HEK293 (cell line): ENCODE data around the gene CD2AP.

Experiments used
- CTCF ChIA-PET: fragments of 350-600 bp; formaldehyde crosslinking; extraction: SDS; loops from one replicate; lab custom pipeline; 2021; ENCODE audit warnings: antibody characterized with exemption; lab: Yijun Ruan, JAX
- POLR2A ChIA-PET: fragments of 300-600 bp; formaldehyde crosslinking; extraction: SDS; loops from one replicate; lab custom pipeline; 2020; ENCODE audit warnings: antibody characterized with exemption, inconsistent platforms; lab: Yijun Ruan, JAX
- H3K27ac ChIP-seq: fragments of 200-500 bp; sonication (Bioruptor generic); 2 replicates; pipeline ENCODE4 v1.5.1; 2014; ENCODE audit warnings: low read depth, low read length, control low read depth, inconsistent platforms; ENCODE audit errors: extremely low read depth
- H3K36me3 ChIP-seq, 2 experiments: fragments of 200-500 bp in 1 of 2; sonication (Bioruptor generic) in 1 of 2; 1 replicate in 1 of 2; 2 replicates in 1 of 2; pipeline ENCODE4 v1.5.1; 2014 to 2017; ENCODE audit warnings: inconsistent platforms in 2 of 2, low read length in 2 of 2; ENCODE audit not compliant: control insufficient read depth in 2 of 2, insufficient read depth in 1 of 2
- H3K4me1 ChIP-seq: fragments of 200-500 bp; sonication (Bioruptor generic); 2 replicates; pipeline ENCODE4 v1.5.1; 2014; ENCODE audit warnings: mild to moderate bottlenecking, low read length, inconsistent platforms; ENCODE audit not compliant: control insufficient read depth, insufficient read depth
- H3K4me3 ChIP-seq: 2 replicates; pipeline ENCODE4 v1.5.1; 2011; ENCODE audit warnings: low read depth, mild to moderate bottlenecking, control low read depth, low read length, moderate library complexity
- H3K9me3 ChIP-seq: fragments of 200-500 bp; sonication (Bioruptor generic); 2 replicates; pipeline ENCODE4 v1.5.1; 2014; ENCODE audit warnings: low read depth, low read length, inconsistent platforms; ENCODE audit not compliant: control insufficient read depth, insufficient read depth
- BCL11A ChIP-seq: fragments of 450-650 bp; formaldehyde crosslinking; IDR thresholded peaks from 2 replicates; pipeline ENCODE4 v1.5.1; 2016; ENCODE audit warnings: low read depth, missing biosample characterization, missing genetic modification characterization
- GFI1B ChIP-seq: fragments of 450-650 bp; formaldehyde crosslinking; IDR thresholded peaks from 2 replicates; pipeline ENCODE4 v1.5.1; 2016; ENCODE audit warnings: missing biosample characterization, missing genetic modification characterization
- IKZF3 ChIP-seq: fragments of 450-650 bp; IDR thresholded peaks from 2 replicates; pipeline ENCODE4 v1.5.0; 2018; ENCODE audit warnings: missing biosample characterization, mild to moderate bottlenecking, missing genetic modification characterization, moderate library complexity
- SETDB1 ChIP-seq: IDR thresholded peaks from one replicate; pipeline ENCODE4 v1.6.1; 2017; ENCODE audit warnings: mild to moderate bottlenecking, low read length, moderate library complexity, mixed read lengths; ENCODE audit not compliant: insufficient read length
- SP7 ChIP-seq: fragments of 450-650 bp; formaldehyde crosslinking; IDR thresholded peaks from 2 replicates; pipeline ENCODE4 v1.5.1; 2016; ENCODE audit warnings: missing biosample characterization, missing genetic modification characterization
- ZBTB17 ChIP-seq: fragments of 450-650 bp; formaldehyde crosslinking; IDR thresholded peaks from 2 replicates; pipeline ENCODE4 v1.5.1; 2016; ENCODE audit warnings: missing biosample characterization, missing genetic modification characterization
- ZFP3 ChIP-seq: fragments of 450-650 bp; formaldehyde crosslinking; IDR thresholded peaks from 2 replicates; pipeline ENCODE4 v1.5.1; 2016; ENCODE audit warnings: low read depth, missing biosample characterization, missing genetic modification characterization
- ZIC2 ChIP-seq: fragments of 450-650 bp; formaldehyde crosslinking; IDR thresholded peaks from 2 replicates; pipeline ENCODE4 v1.5.1; 2016; ENCODE audit warnings: missing biosample characterization, missing genetic modification characterization
- ZNF132 ChIP-seq: fragments of 450-650 bp; formaldehyde crosslinking; IDR thresholded peaks from 2 replicates; pipeline ENCODE4 v1.5.1; 2017; ENCODE audit warnings: missing biosample characterization, missing genetic modification characterization, borderline replicate concordance
- ZNF146 ChIP-seq: fragments of 450-650 bp; formaldehyde crosslinking; IDR thresholded peaks from 2 replicates; pipeline ENCODE4 v1.5.1; 2016; ENCODE audit warnings: missing biosample characterization, missing genetic modification characterization
- ZNF211 ChIP-seq: fragments of 450-650 bp; formaldehyde crosslinking; IDR thresholded peaks from 2 replicates; pipeline ENCODE4 v1.5.1; 2016; ENCODE audit warnings: low read depth, missing biosample characterization, missing genetic modification characterization
- ZNF610 ChIP-seq: fragments of 450-650 bp; formaldehyde crosslinking; IDR thresholded peaks from 2 replicates; pipeline ENCODE4 v1.5.1; 2016; ENCODE audit warnings: missing biosample characterization, missing genetic modification characterization, borderline replicate concordance
- ZNF629 ChIP-seq: fragments of 450-650 bp; formaldehyde crosslinking; IDR thresholded peaks from 2 replicates; pipeline ENCODE4 v1.5.1; 2017; ENCODE audit warnings: missing biosample characterization, missing genetic modification characterization
- ZNF747 ChIP-seq: fragments of 450-650 bp; formaldehyde crosslinking; IDR thresholded peaks from 2 replicates; pipeline ENCODE4 v1.5.1; 2016; ENCODE audit warnings: missing biosample characterization, missing genetic modification characterization
- ZNF76 ChIP-seq: fragments of 450-650 bp; formaldehyde crosslinking; IDR thresholded peaks from 2 replicates; pipeline ENCODE4; 2016; ENCODE audit warnings: low read depth, missing biosample characterization, missing genetic modification characterization, borderline replicate concordance
- ZNF777 ChIP-seq: fragments of 450-650 bp; formaldehyde crosslinking; IDR thresholded peaks from 2 replicates; pipeline ENCODE4 v1.5.1; 2017; ENCODE audit warnings: missing biosample characterization, missing genetic modification characterization, borderline replicate concordance
- TF ChIP-seq, protein P1 (sequence below): fragments of 450-650 bp; formaldehyde crosslinking; IDR thresholded peaks from 2 replicates; pipeline ENCODE4 v1.5.1; 2016; ENCODE audit warnings: missing biosample characterization, missing genetic modification characterization
- TF ChIP-seq, protein P2 (sequence below): fragments of 450-650 bp; formaldehyde crosslinking; IDR thresholded peaks from 2 replicates; pipeline ENCODE4; 2016; ENCODE audit warnings: missing biosample characterization, missing genetic modification characterization
- TF ChIP-seq, protein P3 (sequence below): fragments of 450-650 bp; formaldehyde crosslinking; conservative IDR thresholded peaks from 2 replicates; pipeline ENCODE4 v1.5.1; 2016; ENCODE audit warnings: low read depth, missing biosample characterization, missing genetic modification characterization

Gene CD2AP

DNA sequence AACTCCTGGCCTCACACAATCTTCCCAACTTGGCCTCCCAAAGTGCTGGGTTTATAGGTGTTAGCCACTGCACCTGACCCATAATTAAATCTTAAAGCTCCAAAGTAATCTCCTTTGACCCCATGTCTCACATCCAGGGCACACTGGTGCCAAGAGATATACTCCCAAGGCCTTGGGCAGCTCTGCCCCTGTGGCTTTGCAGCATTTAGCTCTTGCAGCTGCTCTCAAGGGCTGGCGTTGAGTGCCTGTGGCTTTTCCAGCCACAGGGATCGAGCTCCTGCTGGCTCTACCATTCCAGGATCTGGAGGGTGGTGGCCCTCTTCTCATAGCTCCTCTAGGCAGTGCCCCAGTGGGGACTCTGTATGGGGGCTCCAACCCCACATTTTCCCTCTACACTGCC lies 49.3 kb upstream of the CD2AP start:
- no peak overlapping the region for H3K4me3 ChIP-seq
- no peaks in the 10 kb centered on the region for H3K36me3 ChIP-seq
- ChIA-PET CTCF (no interaction called here), POLR2A (no interaction called here)
- no peak overlapping the region for H3K27ac ChIP-seq
- H3K9me3 ChIP-seq: no peaks in the 10 kb centered on the region
- H3K4me1 ChIP-seq: no peaks in the 10 kb centered on the region
- TF ChIP-seq ZNF629 (tag by site-specific recombination) (no peak), ZBTB17 (no peak), ZNF747 (no peak), ZNF777 (no peak), ZNF76 (tag by site-specific recombination) (no peak), ZNF146 (tag by site-specific recombination) (no peak), ZNF610 (tag by site-specific recombination) (no peak), GFI1B (tag by site-specific recombination) (no peak), BCL11A (no peak), ZNF132 (tag by site-specific recombination) (no peak), SP7 (no peak), ZIC2 (tag by site-specific recombination) (no peak), ZNF211 (no peak), IKZF3 (tag by site-specific recombination) (no peak)
- TF ChIP-seq, protein P1, sequence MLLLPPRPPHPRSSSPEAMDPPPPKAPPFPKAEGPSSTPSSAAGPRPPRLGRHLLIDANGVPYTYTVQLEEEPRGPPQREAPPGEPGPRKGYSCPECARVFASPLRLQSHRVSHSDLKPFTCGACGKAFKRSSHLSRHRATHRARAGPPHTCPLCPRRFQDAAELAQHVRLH (tag by site-specific recombination): no peak
- TF ChIP-seq, protein P2, sequence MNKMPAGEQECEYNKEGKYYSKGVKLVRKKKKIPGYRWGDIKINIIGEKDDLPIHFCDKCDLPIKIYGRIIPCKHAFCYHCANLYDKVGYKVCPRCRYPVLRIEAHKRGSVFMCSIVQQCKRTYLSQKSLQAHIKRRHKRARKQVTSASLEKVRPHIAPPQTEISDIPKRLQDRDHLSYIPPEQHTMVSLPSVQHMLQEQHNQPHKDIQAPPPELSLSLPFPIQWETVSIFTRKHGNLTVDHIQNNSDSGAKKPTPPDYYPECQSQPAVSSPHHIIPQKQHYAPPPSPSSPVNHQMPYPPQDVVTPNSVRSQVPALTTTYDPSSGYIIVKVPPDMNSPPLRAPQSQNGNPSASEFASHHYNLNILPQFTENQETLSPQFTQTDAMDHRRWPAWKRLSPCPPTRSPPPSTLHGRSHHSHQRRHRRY (tag by site-specific recombination): no peak
- TF ChIP-seq, protein P3, sequence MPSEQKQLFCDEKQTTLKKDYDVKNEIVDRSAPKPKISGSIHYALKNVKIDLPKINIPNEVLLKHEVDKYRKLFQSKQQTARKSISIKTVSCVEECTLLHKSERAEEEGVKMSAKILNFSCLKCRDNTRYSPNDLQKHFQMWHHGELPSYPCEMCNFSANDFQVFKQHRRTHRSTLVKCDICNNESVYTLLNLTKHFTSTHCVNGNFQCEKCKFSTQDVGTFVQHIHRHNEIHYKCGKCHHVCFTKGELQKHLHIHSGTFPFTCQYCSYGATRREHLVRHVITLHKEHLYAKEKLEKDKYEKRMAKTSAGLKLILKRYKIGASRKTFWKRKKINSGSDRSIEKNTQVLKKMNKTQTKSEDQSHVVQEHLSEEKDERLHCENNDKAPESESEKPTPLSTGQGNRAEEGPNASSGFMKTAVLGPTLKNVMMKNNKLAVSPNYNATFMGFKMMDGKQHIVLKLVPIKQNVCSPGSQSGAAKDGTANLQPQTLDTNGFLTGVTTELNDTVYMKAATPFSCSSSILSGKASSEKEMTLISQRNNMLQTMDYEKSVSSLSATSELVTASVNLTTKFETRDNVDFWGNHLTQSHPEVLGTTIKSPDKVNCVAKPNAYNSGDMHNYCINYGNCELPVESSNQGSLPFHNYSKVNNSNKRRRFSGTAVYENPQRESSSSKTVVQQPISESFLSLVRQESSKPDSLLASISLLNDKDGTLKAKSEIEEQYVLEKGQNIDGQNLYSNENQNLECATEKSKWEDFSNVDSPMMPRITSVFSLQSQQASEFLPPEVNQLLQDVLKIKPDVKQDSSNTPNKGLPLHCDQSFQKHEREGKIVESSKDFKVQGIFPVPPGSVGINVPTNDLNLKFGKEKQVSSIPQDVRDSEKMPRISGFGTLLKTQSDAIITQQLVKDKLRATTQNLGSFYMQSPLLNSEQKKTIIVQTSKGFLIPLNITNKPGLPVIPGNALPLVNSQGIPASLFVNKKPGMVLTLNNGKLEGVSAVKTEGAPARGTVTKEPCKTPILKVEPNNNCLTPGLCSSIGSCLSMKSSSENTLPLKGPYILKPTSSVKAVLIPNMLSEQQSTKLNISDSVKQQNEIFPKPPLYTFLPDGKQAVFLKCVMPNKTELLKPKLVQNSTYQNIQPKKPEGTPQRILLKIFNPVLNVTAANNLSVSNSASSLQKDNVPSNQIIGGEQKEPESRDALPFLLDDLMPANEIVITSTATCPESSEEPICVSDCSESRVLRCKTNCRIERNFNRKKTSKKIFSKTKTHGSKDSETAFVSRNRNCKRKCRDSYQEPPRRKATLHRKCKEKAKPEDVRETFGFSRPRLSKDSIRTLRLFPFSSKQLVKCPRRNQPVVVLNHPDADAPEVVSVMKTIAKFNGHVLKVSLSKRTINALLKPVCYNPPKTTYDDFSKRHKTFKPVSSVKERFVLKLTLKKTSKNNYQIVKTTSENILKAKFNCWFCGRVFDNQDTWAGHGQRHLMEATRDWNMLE (tag by site-specific recombination): no peak
- TF ChIP-seq, all 188 proteins: peak for 0

DNA sequence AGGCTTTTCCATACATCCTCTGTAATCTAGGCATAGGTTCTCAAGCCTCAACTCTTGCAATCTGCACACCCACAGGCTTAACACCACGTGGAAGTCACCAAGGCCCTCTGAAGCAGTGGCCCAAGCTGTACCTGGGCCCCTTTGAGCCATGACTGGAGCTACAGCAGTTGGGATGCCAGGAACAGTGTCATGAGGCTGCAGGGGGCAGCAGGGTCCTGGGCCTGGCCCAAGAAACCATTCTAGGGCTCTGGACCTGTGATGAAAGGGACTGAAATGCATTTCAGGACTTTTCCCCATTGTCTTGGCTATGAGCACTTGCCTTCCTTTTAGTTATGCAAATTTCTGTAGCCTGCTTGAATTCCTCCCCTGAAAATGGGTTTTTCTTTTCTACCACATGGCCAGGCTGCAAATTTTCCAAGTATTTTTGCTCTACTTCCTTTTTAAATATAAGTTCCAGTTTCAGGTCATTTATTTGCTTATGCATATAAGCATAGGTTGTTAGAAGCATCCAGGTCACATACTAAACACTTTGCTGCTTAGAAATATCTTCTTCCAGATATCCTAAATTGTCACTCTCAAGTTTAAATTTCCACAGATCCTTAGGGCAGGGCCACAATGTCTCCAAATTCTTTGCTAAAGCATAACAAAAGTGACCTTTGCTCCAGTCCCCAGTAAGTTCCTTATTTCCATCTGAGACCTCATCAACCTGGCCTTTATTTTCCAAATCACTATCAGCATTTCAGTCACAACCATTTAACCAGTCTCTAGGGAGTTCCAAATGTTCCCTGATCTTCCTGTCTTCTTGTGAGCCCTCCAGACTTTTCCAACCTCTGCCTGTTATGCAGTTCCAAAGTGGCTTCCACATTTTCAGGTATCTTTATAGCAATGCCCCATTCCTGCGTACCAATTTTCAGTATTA lies 48.6 kb upstream of the CD2AP start:
- no peak for TF ChIP-seq ZFP3 (tag by site-specific recombination)
- peak; percentile 33 for TF ChIP-seq SETDB1
- TF ChIP-seq, all 188 proteins: peak for 1
- Histone ChIP-seq H3K4me3 (no peak overlapping the region), H3K27ac (no peak overlapping the region), H3K4me1 (no peaks in the 10 kb centered on the region), H3K36me3 (no peaks in the 10 kb centered on the region), H3K9me3 (no peaks in the 10 kb centered on the region)
- ChIA-PET POLR2A (no interaction called here), CTCF (no interaction called here)
